GM04503 (cell line): ENCODE data around the gene TTYH3.
"Not testable (repeated sequence)": the region's sequence is repeated elsewhere in the genome, so short reads cannot be mapped to it uniquely, and the experiment has no call there.

Experiments
- DNase-seq: peaks from one replicate; pipeline ENCODE4 v3.0.0-alpha.2; 2012; ENCODE audit warnings: low read depth

The TTYH3 gene

DNA sequence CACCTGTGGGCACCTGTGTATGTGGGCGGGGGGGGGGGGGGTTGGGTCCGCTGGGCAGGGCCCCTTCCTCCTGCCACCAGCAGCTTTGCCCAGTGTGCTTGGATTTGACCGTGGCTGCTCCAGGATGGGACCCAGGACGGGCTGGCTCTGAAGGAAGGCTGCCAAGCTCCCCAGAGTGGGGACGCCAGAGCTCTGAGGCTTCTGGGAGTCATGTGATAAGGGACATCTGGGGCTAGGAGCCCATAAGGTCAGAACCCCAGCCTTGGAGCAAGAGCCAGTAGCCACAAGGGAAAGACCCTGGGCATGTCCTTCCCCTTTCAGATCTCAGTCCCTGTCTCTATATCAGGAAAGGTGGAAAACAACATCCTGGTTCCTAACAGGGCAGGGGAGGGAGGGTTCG, 34.4 kb downstream of the TTYH3 start:
- no peak for DNase-seq

DNA sequence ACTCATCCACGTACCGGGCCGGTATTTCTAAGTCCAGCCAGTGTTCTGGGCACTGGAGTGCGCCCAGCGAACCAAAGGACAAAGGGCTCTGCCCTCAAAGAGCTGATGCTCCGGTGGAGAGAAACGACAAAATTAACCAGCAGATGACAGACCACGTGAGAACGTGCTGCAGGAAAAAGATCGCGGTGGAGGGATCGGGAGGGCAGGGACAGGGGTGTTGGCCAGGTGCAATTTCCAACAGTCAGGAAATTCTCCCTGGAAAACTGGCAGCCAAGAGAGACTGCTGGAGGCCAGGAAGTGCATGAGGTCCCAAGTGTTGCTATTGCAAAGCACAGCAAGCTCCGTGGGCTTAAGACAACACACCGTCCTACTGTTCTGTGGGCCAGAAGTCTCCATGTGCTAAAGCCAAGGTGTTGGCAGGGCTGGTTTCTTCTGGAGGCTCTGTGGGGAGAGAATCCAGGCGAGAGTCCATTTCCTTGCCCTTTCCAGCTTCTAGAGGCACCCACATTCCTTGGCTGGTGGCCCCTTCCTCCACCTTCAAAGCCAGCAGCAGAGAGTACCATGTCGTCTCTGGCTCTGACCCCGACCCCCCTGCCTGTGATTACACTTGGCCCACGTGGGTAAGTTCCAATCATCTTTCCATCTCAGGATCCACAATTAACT, 34.9 kb downstream of the TTYH3 start:
- DNase-seq: no peak

DNA sequence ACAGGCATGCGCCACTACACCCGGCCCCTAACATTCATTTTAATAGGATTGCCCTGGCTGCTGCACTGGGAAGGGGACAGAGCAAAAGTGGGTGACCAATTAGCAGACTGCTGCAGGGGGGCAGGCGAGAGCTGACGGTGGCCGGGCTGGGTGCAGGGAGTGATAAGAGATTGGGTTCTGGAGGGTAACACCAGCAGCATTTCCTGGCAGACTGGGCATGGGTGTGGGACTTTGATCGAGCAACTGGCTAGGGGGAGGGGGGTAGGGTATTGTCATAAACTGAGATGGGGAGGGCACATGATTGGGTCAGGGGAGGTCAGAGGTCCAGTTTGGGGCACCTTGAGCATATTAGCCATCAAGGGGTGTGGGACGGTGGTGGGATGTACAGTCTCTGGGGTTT, 36.1 kb downstream of the TTYH3 start:
- DNase-seq: no peak

GRCh38 chr7:2668401-2668800, 36.6 kb downstream of the TTYH3 start:
- DNase-seq: no peak

DNA sequence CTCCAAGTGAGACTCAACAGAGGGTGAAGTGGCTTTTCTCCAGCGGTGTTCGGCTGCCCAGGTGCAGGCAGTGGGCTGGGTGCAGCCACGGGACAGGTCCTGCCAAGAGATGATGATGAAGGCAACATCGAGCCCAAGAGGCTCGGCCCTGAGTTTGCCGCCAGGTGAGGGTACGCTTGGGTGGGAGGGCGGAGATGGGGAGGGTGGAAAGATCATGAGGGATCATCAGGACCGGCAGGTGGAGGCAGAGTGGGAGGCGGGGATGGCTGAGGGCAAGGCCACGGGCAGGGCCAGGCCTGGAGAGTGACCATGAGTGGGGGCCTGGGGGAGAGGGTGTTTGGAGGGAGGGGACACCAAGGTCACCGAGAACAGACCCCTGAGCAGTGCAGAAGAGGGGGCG, 38.4 kb downstream of the TTYH3 start:
- no peak for DNase-seq

GRCh38 chr7:2670720-2671391, 39.1 kb downstream of the TTYH3 start:
- no peak for DNase-seq

GRCh38 chr7:2673214-2673613, 41.4 kb downstream of the TTYH3 start:
- DNase-seq: not testable (repeated sequence)

DNA sequence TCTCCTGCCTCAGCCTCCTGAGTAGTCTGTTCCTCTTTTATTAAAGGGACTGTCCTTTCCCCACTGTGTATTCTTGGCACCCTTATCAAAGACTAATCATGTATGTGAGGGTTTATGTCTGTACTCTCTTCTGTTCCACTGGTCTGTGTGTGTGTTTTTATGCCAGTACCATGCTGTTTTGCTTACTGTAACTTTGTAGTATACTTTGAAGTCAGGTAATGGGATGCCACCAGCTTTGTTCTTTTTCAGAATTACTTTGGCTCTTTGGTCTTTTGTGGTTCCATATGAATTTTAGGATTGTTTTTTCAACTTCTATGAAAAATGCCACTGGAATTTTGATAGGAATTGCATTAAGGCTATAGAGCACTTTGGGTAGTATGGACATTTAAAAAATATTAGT, 42.1 kb downstream of the TTYH3 start:
- DNase-seq: no peak

DNA sequence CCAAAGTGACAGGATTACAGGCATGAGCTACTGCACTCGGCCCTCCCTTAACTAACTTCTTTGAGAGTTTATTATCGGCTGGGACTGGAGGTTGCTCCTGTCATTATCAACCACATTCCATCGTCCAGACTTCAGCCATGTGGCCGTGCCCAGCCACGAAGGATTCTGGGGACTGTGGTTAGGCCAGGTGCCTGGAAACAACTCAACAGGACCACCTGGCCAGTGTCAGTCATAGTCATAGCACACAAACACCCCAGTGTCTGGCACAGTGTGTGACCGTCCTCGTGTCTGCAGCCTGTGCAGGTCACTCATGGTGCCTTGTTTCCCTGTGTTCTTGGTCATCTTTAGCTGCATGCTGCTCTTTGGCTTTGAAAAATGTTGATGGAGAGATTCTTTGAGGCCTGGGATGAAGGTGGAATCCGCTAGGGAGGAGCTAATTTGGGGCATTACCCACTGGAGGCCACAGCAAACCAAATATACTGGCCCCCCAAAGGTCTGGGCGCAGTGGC, 43.5 kb downstream of the TTYH3 start:
- no peak for DNase-seq

DNA sequence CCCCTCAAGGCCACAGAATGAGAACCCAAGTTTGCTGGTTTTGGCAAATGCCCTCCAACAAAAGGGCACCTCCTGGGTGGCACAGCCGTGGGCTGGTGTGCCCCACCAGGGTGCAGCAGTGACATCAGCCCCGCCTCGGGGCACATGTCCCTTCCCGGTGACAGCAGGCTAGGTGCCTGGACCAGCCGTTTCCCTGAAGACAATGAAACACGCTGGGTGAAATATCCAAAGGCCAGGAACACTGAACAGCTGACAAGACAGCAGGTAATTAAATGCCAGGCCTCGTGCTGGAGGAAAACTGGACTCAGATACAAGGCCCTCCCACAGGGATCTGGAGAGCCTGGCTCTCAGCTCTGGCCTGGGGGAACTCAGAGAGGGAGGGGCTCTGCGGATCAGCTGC, 44.8 kb downstream of the TTYH3 start:
- not testable (repeated sequence) for DNase-seq

DNA sequence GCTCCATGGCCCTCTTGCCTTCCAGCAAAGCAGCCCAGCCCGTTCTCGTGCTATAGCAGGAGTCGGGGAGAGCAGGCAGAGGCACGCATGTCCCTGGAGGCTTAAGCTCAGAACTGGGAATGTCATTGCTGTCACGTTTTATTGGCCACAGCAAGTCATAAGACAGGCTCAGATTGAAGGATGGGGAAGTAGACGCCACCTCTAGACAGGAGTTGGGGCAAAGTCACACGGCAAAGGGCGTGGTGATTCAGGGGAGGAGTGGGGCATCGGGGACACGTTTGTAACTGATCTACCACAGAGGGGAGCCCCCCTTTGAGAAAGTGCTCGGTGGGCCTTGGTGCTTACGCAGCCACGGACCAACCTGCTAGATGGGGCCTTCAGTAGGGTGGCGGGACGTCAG, 46.7 kb downstream of the TTYH3 start:
- DNase-seq: not testable (repeated sequence)

DNA sequence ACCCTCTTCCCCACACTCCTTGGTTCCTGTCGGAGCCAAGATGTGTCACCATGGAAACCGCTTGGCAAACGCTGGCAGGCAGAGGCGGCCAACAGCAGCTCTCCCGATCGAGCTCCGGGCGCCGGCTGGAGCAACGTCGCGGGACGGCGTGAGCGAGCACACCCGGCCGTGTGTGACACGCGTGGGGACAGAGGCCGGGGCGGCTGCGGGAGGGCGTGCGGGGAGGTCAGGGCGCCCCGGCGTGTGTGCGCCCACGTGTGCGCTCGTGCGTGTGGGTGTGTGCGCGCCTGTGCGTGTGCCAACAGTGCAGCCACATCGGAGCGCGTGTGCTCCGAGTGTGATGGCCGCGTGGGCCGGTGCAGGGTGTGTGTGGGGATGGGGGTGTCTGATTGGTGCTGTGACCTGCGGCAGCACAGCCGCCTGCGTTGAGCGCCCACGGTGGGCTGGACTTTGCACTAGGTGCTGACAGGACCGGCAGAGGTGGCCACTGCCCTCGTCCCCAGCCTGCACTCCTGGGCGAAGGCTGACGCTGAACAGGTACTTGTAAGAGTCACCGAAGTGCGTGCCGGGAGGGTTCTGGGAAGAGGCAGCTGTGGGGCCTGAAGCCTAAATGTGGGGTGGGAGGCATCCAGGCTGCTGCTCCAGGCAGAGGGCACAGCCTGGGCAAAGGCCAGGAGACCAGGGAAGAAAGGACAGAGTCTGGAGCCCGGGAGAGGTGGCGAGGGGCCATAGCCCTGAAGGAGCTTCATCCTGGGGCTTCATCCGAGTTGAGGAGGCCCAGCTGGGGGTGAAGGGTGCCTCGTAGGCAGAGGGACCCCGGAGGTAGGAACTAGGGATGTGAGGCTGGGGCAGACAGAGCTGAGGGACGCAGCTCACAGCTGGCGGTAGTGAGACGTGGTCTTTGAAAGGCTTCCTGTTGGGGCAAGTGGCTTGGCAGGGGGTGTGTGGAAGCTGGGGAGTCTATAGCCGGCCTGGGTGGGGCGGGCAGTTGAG, 47.6 kb downstream of the TTYH3 start:
- DNase-seq: not testable (repeated sequence)

- no peak for DNase-seq
Measured at GRCh38 chr7:2680256-2680655, 48.5 kb downstream of the TTYH3 start.

- no peak for DNase-seq
Measured at GRCh38 chr7:2680792-2681490, 49.2 kb downstream of the TTYH3 start.

GRCh38 chr7:2681929-2682799, 50.4 kb downstream of the TTYH3 start:
- no peak for DNase-seq

DNA sequence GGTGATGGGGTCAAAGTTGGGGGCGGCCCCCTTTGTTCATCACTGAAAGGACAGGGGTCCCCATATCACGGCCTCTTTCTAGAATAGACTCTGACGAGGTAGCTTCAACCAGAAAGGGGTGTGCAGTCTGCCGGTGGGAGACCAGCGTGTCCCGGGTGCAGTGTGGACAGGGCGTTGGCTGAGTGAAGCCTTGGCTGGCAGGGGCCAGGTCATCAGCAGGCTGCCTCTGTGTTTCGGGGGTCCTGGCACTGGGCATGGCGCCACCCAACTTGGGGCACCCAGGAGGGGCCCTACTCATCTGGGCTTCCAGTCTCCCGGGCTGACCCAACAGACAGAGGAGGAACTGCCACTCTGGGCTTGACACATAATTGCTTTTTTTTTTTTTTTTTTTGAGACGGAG, 52.7 kb downstream of the TTYH3 start:
- no peak for DNase-seq

DNA sequence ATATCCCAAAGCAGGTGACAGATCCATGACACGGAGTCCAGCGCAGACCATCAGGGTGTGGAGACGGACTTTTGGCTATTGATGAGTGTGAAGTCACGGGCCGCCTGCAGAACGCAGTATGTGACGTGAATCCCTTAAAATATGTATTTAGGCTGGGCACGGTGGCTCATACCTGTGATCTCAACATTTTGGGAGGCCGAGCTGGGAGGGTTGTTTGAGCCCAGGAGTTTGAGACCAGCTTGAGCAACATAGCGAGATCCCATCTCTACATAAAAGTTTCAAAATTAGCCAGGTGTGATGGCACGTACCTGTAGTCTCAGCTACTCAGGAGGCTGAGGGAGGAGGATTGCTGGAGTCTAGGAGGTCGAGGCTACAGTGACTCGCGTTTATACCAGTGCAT, 54.3 kb downstream of the TTYH3 start:
- no peak for DNase-seq

GRCh38 chr7:2687338-2687869, 55.6 kb downstream of the TTYH3 start:
- peak; percentile 30 for DNase-seq

GRCh38 chr7:2687881-2688318, 56.1 kb downstream of the TTYH3 start, which contains the start of gene AMZ1:
AMZ1 (plus strand) TSS chr7:2688202; CDS start chr7:2700452, 12,250 bp downstream.
- DNase-seq: no peak
